ENCODE data around the gene ARHGAP21. TPM values are rescaled to one million over a fixed set of nuclear protein-coding genes. Genes with fewer than 3 reads are reported as not detected.
A peak's percentile ranks its signal among the peaks of the same experiment; 100 is the strongest.

The ARHGAP21 gene
- polyA plus RNA-seq, 1 donor (not counting 4 experiments of a cell fraction or from before 2014, with no cell fraction given) = 78.5 TPM

DNA sequence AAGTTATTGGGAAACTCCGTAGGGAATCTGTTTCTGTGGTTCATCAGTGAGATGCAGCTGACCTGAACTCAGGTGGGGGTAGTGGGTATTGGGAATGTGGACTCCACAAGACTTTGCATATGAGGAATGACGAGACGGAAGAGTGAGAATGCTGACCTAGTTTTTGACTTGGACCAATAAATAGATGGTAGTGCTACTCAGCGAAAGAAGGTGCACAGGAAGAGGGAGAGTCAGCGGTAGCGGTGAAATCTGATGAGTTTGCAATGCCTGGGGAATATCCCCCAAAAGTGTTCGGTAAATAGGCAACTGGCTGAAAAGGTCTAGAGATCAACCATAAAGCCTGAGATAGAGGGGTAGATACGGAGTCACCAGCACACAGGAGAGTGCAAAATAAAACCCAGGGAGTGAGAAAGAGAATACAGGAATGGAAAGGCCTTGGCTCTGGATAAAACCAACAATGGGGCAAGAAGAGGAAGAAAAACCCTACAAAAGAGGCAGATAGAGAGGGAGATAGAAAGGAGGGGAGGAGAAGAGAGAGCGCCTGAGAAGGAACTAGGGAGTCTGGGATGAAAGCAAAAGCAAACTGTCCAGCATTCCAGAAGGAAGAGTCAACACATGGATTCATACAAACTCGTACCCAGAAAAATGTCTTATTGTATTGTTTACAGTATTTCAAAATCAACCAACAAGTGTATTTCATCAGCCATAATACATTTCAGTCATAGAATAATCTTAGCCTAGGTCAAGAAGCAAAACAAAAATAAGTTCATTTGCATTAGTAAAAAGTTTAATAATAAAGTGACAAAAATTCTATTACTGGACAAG is 5.4 kb downstream of the ARHGAP21 start:
- DNase-seq (ENCODE audit: low read depth, low spot score) = no peak
- FAIRE-seq = peak; percentile 81
- Histone ChIP-seq H3K27me3 (ENCODE audit: control insufficient read depth, extremely low read depth, insufficient read depth, low read length) (no peaks in the 10 kb centered on the region), H3K9me3 (ENCODE audit: control insufficient read depth, low read depth, low read length) (no peaks in the 10 kb centered on the region), H3K4me2 (ENCODE audit: control insufficient read depth, extremely low read depth, insufficient read depth, low read depth, low read length) (peak overlapping the region; percentile 70), H3K4me3 (ENCODE audit: control insufficient read depth in 2 of 3, extremely low read depth in 1 of 3, insufficient read depth in 2 of 3, low read depth in 1 of 3, low read length in 3 of 3) (peak overlapping the region in 2 of 3 experiments; percentile 21 to 29), H3K36me3 (ENCODE audit: control insufficient read depth in 2 of 2, extremely low read depth in 1 of 2, insufficient read depth in 2 of 2, low read length in 2 of 2) (peaks cover 7 to 11% of the 10 kb centered on the region in 2 experiments), H3K4me1 (ENCODE audit: control insufficient read depth, extremely low read depth, insufficient read depth, low read length) (peaks cover 41% of the 10 kb centered on the region), H3K9me1 (ENCODE audit: control insufficient read depth, extremely low read depth, insufficient read depth, low read length) (no peaks in the 10 kb centered on the region), H3K27ac (ENCODE audit: control insufficient read depth, insufficient read depth, low read length) (peak overlapping the region; percentile 39), H2AFZ (ENCODE audit: control insufficient read depth, low read length) (no peak overlapping the region), H4K20me1 (ENCODE audit: control insufficient read depth, extremely low read depth, insufficient read depth, low read length) (peaks cover 12% of the 10 kb centered on the region), H3K9ac (ENCODE audit: control insufficient read depth, extremely low read depth, insufficient read depth, low read length) (no peak overlapping the region), H3K79me2 (ENCODE audit: control insufficient read depth, insufficient read depth, low read length) (peaks cover 98% of the 10 kb centered on the region)
- TF ChIP-seq, protein P1, sequence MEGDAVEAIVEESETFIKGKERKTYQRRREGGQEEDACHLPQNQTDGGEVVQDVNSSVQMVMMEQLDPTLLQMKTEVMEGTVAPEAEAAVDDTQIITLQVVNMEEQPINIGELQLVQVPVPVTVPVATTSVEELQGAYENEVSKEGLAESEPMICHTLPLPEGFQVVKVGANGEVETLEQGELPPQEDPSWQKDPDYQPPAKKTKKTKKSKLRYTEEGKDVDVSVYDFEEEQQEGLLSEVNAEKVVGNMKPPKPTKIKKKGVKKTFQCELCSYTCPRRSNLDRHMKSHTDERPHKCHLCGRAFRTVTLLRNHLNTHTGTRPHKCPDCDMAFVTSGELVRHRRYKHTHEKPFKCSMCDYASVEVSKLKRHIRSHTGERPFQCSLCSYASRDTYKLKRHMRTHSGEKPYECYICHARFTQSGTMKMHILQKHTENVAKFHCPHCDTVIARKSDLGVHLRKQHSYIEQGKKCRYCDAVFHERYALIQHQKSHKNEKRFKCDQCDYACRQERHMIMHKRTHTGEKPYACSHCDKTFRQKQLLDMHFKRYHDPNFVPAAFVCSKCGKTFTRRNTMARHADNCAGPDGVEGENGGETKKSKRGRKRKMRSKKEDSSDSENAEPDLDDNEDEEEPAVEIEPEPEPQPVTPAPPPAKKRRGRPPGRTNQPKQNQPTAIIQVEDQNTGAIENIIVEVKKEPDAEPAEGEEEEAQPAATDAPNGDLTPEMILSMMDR (optimal IDR thresholded peaks at IDR 0.05 in 1 of 3, IDR thresholded peaks at IDR 0.05 in 1 of 3, conservative IDR thresholded peaks at IDR 0.05 in 1 of 3; ENCODE audit: extremely low read depth in 1 of 3, insufficient read depth in 2 of 3, low read length in 3 of 3) = no peak
- no peak for TF ChIP-seq EZH2 (IDR thresholded peaks at IDR 0.05; ENCODE audit: low read length)
- dilution Hi-C loops (cut with MboI; ENCODE audit: extremely low pct_ligation_motif_present, low sequenced_read_pairs) = no loop called here

DNA sequence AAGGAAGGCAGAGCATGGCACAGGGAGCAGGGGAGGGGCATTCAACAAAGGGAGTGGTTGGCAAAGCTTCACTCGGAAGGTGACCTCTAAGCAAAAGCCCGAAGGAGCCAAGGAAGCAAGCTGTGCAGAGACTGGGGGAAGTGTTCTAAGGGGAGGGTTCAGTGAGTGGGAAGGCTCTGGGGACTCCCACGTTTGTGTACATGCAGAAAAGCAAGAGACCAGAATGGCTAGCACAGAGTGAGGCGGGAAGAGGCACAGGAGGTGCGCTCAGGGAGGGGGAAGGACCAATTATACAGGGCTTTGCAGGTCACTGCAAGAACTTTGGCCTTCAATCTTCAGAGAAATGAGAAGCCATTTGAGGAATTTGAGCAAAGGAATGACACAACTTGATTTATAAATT is 7.4 kb downstream of the ARHGAP21 start:
- dilution Hi-C loops (cut with MboI; ENCODE audit: extremely low pct_ligation_motif_present, low sequenced_read_pairs) = no loop called here
- no peak overlapping the region for H3K27ac ChIP-seq (ENCODE audit: control insufficient read depth, insufficient read depth, low read length)
- H3K4me3 ChIP-seq (ENCODE audit: control insufficient read depth in 2 of 3, extremely low read depth in 1 of 3, insufficient read depth in 2 of 3, low read depth in 1 of 3, low read length in 3 of 3) = no peak overlapping the region
- H3K36me3 ChIP-seq (ENCODE audit: control insufficient read depth in 2 of 2, extremely low read depth in 1 of 2, insufficient read depth in 2 of 2, low read length in 2 of 2) = peaks cover 5 to 6% of the 10 kb centered on the region in 2 experiments
- no peaks in the 10 kb centered on the region for H3K27me3 ChIP-seq (ENCODE audit: control insufficient read depth, extremely low read depth, insufficient read depth, low read length)
- peaks cover 15% of the 10 kb centered on the region for H4K20me1 ChIP-seq (ENCODE audit: control insufficient read depth, extremely low read depth, insufficient read depth, low read length)
- no peaks in the 10 kb centered on the region for H3K9me1 ChIP-seq (ENCODE audit: control insufficient read depth, extremely low read depth, insufficient read depth, low read length)
- no peak overlapping the region for H3K9ac ChIP-seq (ENCODE audit: control insufficient read depth, extremely low read depth, insufficient read depth, low read length)
- H3K9me3 ChIP-seq (ENCODE audit: control insufficient read depth, low read depth, low read length) = no peaks in the 10 kb centered on the region
- DNase-seq (ENCODE audit: low read depth, low spot score) = no peak
- TF ChIP-seq EZH2 (IDR thresholded peaks at IDR 0.05; ENCODE audit: low read length) = no peak
- TF ChIP-seq, protein P1 (optimal IDR thresholded peaks at IDR 0.05 in 1 of 3, IDR thresholded peaks at IDR 0.05 in 1 of 3, conservative IDR thresholded peaks at IDR 0.05 in 1 of 3; ENCODE audit: extremely low read depth in 1 of 3, insufficient read depth in 2 of 3, low read length in 3 of 3) = no peak
- H3K4me2 ChIP-seq (ENCODE audit: control insufficient read depth, extremely low read depth, insufficient read depth, low read depth, low read length) = peak overlapping the region; percentile 36
- H3K79me2 ChIP-seq (ENCODE audit: control insufficient read depth, insufficient read depth, low read length) = peaks cover 100% of the 10 kb centered on the region
- FAIRE-seq = peak; percentile 13
- H2AFZ ChIP-seq (ENCODE audit: control insufficient read depth, low read length) = no peak overlapping the region
- H3K4me1 ChIP-seq (ENCODE audit: control insufficient read depth, extremely low read depth, insufficient read depth, low read length) = peaks cover 31% of the 10 kb centered on the region
